K562 (cell line): ENCODE results near the gene GALT. TPM values are rescaled to one million over a fixed set of nuclear protein-coding genes. Genes with fewer than 3 reads are reported as not detected.
A peak's percentile ranks its signal among the peaks of the same experiment; 100 is the strongest.

Source experiments
- CCAR2 ChIP-seq: fragments of 200-400 bp; formaldehyde crosslinking; IDR thresholded peaks from 2 replicates; pipeline ENCODE4 v1.6.1; 2017; ENCODE audit warnings: mild to moderate bottlenecking, low read depth, low read length
- CREB1 ChIP-seq, 2 experiments: sonication (generic) in 1 of 2; formaldehyde crosslinking in 1 of 2; IDR thresholded peaks; 2 replicates each; pipeline versions ENCODE4 v1.6.1 to v1.8.0; 2012 to 2022; ENCODE audit warnings: inconsistent platforms in 1 of 2, mild to moderate bottlenecking in 1 of 2, missing genetic modification reagents in 1 of 2, moderate library complexity in 1 of 2
- ETS1 ChIP-seq: conservative IDR thresholded peaks from 2 replicates; pipeline ENCODE4 v1.6.1; 2011; ENCODE audit warnings: low read depth, mild to moderate bottlenecking, low read length; ENCODE audit not compliant: control insufficient read depth
- GATAD2A ChIP-seq: fragments of 450-650 bp; IDR thresholded peaks from 2 replicates; pipeline ENCODE4 v1.6.1; 2017
- MTA2 ChIP-seq: fragments of 450-650 bp; IDR thresholded peaks from 2 replicates; pipeline ENCODE4 v1.6.1; 2016; ENCODE audit warnings: low read depth
- MYC ChIP-seq, 2 experiments: fragments of 250-450 bp in 1 of 2; sonication (Bioruptor Pico) in 1 of 2; IDR thresholded peaks; 2 replicates each; pipeline versions ENCODE4 v1.5.1 to v1.6.1; 2012 to 2021; ENCODE audit warnings: low read depth in 2 of 2, borderline replicate concordance in 1 of 2, improper control_type of control experiment in 1 of 2, low read length in 1 of 2, mild to moderate bottlenecking in 1 of 2, moderate library complexity in 1 of 2
- RAD51 ChIP-seq: fragments of 450-650 bp; IDR thresholded peaks from 2 replicates; pipeline ENCODE4 v1.7.1; 2016; ENCODE audit warnings: low read depth, mild to moderate bottlenecking, borderline replicate concordance
- SMARCE1 ChIP-seq: fragments of 450-650 bp; IDR thresholded peaks from 2 replicates; pipeline ENCODE4 v1.7.1; 2016; ENCODE audit warnings: mild to moderate bottlenecking
- TAF7 ChIP-seq: fragments of 450-650 bp; IDR thresholded peaks from 2 replicates; pipeline ENCODE4 v1.6.1; 2016; ENCODE audit warnings: missing genetic modification characterization, missing compliant biosample characterization
- ZBTB1 ChIP-seq: sonication (generic); formaldehyde crosslinking; IDR thresholded peaks from 2 replicates; pipeline ENCODE4 v1.8.1; 2023; ENCODE audit warnings: missing genetic modification reagents, low read depth, mild to moderate bottlenecking, borderline replicate concordance
- ZBTB33 ChIP-seq: sonication (generic); formaldehyde crosslinking; IDR thresholded peaks from 2 replicates; pipeline ENCODE4 v1.8.1; 2023; ENCODE audit warnings: mild to moderate bottlenecking, missing genetic modification reagents
- ZBTB8A ChIP-seq: fragments of 450-650 bp; IDR thresholded peaks from 2 replicates; pipeline ENCODE4 v1.6.1; 2018; ENCODE audit warnings: mild to moderate bottlenecking, moderate library complexity; ENCODE audit not compliant: partially characterized antibody
- ZNF24 ChIP-seq: fragments of 450-650 bp; IDR thresholded peaks from 2 replicates; pipeline ENCODE4 v1.6.1; 2016
- ZNF3 ChIP-seq: fragments of 250-450 bp; sonication (Bioruptor Pico); IDR thresholded peaks from 2 replicates; pipeline ENCODE4 v1.5.0; 2021; ENCODE audit warnings: mild to moderate bottlenecking, moderate library complexity
- ZNF354B ChIP-seq: fragments of 250-450 bp; sonication (Bioruptor Pico); IDR thresholded peaks from 2 replicates; pipeline ENCODE4 v1.4.0; 2020
- ZNF507 ChIP-seq: conservative IDR thresholded peaks from 2 replicates; pipeline ENCODE4 v1.6.1; 2017; ENCODE audit warnings: missing genetic modification characterization, missing compliant biosample characterization
- ZNF561 ChIP-seq: fragments of 450-650 bp; formaldehyde crosslinking; conservative IDR thresholded peaks from 2 replicates; pipeline ENCODE4 v1.4.0; 2020; ENCODE audit warnings: mild to moderate bottlenecking, moderate library complexity
- polyA plus RNA-seq, 8 experiments: library from polyadenylated mRNA; depleted of rRNA in 4 of 8; stranded (reverse) in 5 of 8; unstranded in 3 of 8; fragments of >200 nt; fragmentation: Nextera tagmentation in 2 of 8; fragmentation: Illumina TruSeq in 1 of 8; extraction: Ambion mirVana in 2 of 8; extraction: Trizol in 1 of 8; gene quantifications; 2 replicates each; pipeline versions ENCODE4 v1.2.1 to v1.2.3, GENCODE V29; 2011 to 2014; ENCODE audit warnings: inconsistent platforms in 1 of 8, missing spikeins in 1 of 8
- total RNA-seq, 7 experiments: library from RNA; depleted of rRNA in 6 of 7; stranded (reverse); fragments of >200 nt in 6 of 7; fragmentation: Illumina TruSeq in 2 of 7; extraction: Trizol in 2 of 7; gene quantifications; 2 replicates each; pipeline versions ENCODE4 v1.2.1 to v1.2.3, GENCODE V29; 2011 to 2021; ENCODE audit warnings: low replicate concordance in 1 of 7
- TF ChIP-seq, protein P1 (sequence below), 2 experiments: IDR thresholded peaks in 1 of 2; conservative IDR thresholded peaks in 1 of 2; 2 replicates each; pipeline ENCODE4 v1.6.1; 2016; ENCODE audit warnings: low read depth in 2 of 2, mild to moderate bottlenecking in 1 of 2, missing compliant biosample characterization in 1 of 2, missing genetic modification characterization in 1 of 2, moderate library complexity in 1 of 2
- TF ChIP-seq, protein P2 (sequence below): fragments of 250-450 bp; sonication (Bioruptor Pico); IDR thresholded peaks from 2 replicates; pipeline ENCODE4 v1.5.0; 2020; ENCODE audit warnings: mild to moderate bottlenecking

Gene GALT
- total and polyA plus RNA-seq, 9 of the 15 experiments (the other 6 are each of a cell fraction or from before 2014, with no cell fraction given) = 7.3 to 29.2 (median 15.6) TPM

DNA sequence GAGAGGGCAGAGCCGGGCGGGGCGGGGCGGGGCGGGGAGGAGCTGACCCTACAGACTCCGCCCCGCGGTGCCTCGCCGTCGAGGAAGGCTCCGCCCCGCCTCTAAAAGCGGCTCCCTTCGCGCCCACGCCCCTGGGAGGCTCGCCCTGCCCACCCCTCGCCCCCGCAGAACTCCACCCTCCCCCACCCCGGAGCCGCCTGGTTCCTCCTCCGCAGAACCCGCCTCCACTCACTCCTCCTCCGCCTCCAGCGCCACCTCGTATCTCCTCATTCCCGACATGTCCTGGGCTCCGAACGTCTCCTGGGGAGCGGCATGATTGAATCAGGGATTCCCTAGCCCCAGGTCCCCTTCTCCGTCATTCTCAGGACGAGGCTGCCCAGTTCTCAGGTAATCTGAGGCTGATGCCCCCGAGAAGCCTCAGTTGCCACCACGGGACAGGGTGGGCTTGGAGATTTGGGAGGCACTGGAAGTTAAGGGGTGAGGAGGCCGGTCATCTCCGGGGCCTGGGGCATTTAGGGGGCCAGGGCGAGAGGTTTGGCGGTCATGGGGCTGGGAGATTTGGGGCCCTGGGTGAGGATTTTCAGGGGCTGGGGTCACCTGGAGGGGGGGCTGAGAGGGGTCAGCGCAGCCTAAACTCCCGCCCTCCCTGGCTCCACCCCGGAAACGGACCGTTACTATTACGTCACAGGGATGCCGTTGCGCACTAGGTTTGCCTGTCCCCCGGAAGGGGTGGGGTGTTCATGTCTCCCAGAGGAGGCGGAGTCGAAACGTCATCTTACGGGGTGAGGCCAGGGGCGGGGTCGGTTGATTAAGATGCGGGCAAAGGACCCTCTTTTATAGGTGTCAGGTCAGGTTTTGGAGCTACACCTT lies 19.1 kb downstream of the GALT start (continued):
- TF ChIP-seq, protein P1, sequence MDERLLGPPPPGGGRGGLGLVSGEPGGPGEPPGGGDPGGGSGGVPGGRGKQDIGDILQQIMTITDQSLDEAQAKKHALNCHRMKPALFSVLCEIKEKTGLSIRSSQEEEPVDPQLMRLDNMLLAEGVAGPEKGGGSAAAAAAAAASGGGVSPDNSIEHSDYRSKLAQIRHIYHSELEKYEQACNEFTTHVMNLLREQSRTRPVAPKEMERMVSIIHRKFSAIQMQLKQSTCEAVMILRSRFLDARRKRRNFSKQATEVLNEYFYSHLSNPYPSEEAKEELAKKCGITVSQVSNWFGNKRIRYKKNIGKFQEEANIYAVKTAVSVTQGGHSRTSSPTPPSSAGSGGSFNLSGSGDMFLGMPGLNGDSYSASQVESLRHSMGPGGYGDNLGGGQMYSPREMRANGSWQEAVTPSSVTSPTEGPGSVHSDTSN (CRISPR knock-in tag; IDR thresholded peaks at IDR 0.05; ENCODE audit: low read depth) = no peak
- TF ChIP-seq, protein P1 (tag; conservative IDR thresholded peaks at IDR 0.05; ENCODE audit: low read depth) = no peak
- no peak; the same call in 1 of the 2 replicates for TF ChIP-seq MTA2
- no peak for TF ChIP-seq ZBTB1 (CRISPR knock-in tag)
- TF ChIP-seq ZNF561 (CRISPR knock-in tag) = no peak
- no peak for TF ChIP-seq ZNF507
- TF ChIP-seq RAD51 = no peak
- TF ChIP-seq CCAR2 = no peak
- peak; percentile 96 for TF ChIP-seq CREB1 (IDR thresholded peaks at IDR 0.05)
- peak; percentile 93 for TF ChIP-seq CREB1 (CRISPR knock-in tag; IDR thresholded peaks at IDR 0.05)
- peak; percentile 35; the same call in 1 of the 2 replicates for TF ChIP-seq SMARCE1
- TF ChIP-seq MYC (IDR thresholded peaks at IDR 0.05; ENCODE audit: low read depth, low read length) = no peak; the same call in none of the 2 replicates
- TF ChIP-seq MYC (CRISPR knock-in tag; IDR thresholded peaks at IDR 0.05; ENCODE audit: borderline replicate concordance, low read depth) = no peak
- peak; percentile 51; the same call in 1 of the 2 replicates for TF ChIP-seq GATAD2A
- no peak for TF ChIP-seq ZBTB33 (CRISPR knock-in tag)
- TF ChIP-seq ZNF3 (CRISPR knock-in tag) = no peak
- peak; percentile 76 for TF ChIP-seq TAF7 (tag)
- TF ChIP-seq, protein P2, sequence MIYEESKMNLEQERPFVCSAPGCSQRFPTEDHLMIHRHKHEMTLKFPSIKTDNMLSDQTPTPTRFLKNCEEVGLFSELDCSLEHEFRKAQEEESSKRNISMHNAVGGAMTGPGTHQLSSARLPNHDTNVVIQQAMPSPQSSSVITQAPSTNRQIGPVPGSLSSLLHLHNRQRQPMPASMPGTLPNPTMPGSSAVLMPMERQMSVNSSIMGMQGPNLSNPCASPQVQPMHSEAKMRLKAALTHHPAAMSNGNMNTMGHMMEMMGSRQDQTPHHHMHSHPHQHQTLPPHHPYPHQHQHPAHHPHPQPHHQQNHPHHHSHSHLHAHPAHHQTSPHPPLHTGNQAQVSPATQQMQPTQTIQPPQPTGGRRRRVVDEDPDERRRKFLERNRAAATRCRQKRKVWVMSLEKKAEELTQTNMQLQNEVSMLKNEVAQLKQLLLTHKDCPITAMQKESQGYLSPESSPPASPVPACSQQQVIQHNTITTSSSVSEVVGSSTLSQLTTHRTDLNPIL = no peak
- no peak for TF ChIP-seq ZBTB8A
- TF ChIP-seq ZNF354B = no peak
- no peak for TF ChIP-seq ZNF24
- TF ChIP-seq ETS1 = no peak
